NCI-H748 (cell line): ENCODE data around the gene CES2.

ENCODE experiments used
- DNase-seq: peaks from one replicate; lab custom pipeline; 2025; ENCODE audit not compliant: unreplicated experiment; lab: John Stamatoyannopoulos, UW

CES2 gene

DNA sequence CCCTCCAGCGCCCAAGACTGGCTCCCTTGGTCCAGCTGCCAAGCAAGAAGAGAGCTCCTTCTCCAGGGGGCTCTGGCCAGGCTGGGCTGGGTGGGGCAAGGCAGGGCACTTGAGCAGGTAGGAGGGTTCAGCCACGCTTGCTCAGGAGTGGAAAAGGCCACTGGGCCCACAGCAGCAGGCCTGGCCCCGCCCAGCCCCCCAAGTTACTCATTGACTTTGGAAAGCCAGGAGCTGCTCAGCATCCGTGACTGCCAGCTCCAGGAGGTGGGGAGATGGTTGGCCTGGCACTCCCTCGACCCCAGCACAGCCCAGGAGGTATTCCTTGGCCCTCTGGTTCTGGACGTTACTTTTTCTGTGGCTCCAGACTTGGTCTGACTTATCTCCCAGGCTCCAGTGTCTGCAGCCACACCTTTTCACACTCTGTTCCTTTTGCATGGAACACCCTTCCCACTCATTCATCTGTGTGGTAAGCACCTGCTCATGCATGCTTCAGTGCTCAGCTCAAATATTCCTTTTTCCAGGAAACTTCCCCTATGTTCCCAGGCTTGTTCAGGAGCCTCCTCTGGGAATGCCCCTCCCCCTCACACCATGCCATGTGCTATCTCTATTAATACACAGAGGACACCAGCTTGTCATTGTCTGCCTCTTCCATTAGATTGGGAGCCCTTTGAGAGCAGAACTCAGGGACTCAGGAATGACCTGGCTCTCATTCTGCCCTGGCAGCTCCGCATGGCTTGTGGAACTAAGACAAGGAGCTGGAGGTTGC is 16.3 kb upstream of the CES2 start, which contains the start of gene CDH16:
TSS of gene CDH16 (minus strand) at position 83 of the 766 bp plus-strand sequence. CDS start 820 bp downstream, outside the sequence.
- DNase-seq: no peak

DNA sequence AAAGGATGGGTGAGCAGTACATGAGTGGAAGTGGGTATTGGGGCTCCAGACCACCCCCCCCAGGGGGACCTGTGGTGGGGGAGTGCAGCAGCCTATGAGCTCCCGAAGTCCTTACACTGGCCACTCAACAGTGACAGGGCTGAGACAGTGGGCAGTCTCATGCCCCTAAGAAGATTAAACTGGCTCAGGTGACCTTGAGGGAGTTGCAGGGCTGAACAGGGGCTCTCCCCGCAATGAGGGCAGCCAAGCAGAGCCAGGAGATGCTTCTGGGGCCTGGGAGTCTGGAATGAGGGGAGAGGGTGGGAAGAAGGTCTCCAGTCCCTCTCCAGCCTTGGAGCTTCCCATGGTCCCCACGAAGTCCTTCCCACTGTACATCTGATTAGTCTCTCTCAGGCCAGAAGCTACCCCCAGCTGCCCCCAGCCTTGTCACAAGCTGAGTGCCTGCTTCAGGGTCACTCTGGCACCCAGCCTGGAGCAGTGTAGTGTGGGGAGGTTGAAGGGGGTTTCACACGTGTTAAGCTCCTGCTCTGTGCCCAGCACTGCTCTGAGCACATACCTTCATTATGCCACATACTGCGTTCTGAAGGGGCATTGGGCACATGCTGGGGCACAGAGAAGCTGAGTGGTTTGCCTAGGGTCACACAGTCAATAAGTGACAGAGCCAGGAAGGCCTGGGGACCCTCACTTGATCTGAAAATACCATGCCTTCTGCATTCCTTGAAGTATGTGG is 15.6 kb upstream of the CES2 start:
- DNase-seq: no peak

DNA sequence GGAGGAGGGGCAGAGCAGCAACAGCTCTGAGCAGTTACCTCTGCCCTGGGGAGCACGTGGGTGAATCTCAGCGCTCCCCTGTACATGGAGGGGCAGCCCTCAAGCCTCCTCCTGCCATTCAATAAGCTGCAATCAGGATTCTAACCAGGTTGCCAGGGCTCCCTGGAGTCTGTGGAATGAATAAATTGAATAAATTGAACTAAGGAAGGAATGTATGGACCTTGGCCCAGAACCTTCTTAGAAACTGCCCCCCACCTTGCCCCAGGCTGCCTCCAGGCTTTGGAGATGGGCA is 15.1 kb upstream of the CES2 start:
- DNase-seq: no peak

DNA sequence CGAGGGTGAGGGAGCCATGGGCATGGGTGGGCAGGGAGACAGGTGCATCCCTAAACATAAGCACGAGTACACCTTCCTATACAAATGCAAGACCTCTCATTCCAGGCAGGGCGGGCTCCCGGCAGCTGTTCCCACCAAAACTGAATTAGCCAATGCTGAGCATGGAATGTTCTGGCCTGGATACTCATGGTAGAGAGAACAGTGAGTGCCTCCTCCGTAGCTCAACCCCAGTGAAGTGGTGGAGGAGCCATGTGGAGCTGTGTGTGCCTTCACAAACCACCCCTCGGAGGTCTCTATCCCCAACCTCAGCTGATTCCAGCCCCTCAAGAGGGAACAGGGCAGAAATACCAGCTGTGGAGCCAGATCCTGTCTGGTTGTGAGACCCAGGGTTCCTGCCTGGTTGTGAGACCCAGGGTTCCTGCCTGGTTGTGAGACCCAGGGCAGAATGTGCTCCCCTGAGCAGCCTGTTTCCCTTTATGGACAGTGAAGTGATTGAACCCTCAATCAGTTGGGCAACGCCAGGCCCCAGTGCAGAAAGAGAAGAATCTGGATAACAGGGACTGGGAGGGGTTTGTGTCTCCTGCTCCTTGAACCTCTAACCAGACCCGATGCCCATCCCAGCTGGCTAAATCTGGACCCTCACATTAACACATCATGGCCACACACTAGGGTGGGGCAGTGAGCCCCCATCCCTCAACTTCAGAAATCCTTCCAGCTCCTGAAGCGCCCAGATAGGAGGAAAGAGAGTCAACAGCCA is 14.2 kb upstream of the CES2 start:
- DNase-seq: no peak

DNA sequence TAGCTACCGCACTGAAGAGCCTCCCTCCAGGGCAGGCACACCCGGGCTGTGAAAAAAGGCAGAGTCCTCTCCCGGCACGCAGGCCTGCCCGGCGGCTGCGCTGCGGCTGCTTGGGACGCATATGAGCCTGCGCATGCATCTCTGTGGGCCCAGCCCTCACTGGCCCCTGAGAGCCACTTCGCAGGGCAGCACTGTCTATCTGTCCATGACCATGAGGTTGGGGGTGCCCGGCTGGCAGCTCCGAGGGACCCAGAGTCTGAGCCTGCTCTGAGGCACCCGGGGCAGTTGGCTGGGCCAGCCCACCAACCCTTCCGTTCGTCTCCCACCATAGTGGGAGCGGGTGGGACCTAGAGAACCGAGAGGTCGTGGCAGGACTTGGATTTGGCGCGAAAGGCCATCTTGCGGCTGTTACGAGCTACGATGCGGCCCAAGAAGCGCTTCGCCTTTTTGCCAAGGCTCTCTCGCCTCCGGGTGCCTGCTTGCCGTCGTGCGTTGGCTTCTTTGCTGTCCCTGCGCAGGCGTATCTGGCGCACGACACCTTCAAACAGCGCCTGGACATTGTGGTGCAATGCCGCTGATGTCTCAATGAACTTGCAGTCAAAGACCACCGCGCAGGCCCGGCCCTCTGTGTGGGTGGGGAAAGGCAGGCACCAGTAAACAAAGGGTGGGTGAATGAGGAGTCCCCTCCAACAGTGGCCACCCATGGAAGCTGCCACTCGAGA is 13.4 kb upstream of the CES2 start:
- no peak for DNase-seq

DNA sequence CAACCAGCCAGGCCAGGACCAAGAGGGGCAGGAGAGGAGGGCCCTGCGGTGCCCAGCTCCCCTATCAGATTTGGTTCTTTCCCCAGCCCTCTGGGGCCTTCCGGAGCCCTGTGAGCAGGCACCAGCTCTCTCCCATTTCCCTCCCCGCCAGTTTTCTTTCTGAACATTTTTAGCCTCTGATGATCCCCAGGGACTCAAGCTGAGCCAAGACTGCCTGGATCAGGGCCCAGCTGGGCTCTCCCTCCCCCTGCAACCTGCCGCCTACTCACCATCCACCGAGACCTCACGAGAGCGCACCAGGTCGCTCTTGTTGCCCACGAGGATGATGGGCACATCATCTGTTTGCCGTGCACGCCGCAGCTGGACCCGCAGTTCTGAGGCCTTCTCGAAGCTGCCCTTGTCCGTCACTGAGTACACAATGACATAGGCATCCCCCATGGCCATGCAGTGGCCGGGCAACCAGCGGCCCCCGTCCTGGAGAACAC is 12.0 kb upstream of the CES2 start:
- no peak for DNase-seq

DNA sequence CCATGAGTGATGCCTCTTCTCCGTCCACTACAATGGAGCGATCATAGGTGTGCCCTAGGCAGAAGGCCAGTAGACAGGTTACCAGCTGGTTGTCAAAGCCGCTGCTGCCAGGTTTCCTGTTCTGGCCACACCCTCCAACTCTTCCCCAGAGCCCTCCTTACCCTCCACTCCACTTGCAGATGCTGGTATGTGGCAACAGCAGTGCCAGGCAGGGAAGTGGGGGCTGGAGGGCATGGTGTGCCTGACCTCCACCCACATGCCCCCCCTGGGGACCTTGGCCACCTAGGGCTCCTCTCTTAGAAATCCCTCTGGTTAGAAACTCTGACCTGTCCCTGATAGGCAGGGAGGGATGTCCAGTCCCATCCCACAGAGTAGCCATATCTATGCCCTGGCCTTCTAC is 11.4 kb upstream of the CES2 start:
- DNase-seq: no peak

DNA sequence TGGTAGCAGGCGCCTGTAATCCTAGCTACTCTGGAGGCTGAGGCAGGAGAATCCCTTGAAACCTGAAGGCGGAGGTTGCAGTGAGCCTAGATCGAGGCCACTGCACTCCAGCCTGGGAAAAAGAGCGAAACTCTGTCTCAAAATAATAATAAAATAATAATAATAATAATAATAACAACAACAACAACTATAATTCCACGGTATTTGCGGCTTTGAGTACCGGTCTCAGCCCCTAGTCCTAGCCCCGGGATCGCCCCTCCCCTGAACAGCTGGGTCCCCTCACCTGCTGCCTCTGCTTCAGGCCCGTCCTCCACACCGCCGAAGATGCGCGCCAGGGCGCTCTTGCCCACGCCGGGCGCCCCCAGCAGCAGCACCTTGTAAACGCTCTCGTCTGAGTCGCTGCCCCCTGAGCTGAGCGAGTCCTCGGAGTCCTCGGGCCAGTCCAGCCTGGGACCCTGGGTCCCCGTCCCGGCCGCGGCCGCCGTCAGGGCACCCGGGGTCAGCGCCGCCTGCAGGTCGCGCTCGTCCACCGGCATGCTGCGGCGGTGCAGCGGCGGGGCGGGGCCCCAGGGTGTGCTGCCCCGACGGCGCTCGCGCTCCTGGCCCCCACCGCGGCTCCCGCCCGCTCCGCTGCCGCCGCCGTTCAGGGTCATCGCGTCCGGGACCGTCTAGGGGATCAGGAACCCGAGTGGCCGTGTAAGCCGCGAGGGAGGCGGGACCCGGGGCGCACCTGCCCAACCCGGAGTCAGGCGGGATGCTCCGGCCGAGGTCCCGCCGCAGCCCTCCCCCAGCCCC is 10.6 kb upstream of the CES2 start:
- DNase-seq: peak; percentile 36

DNA sequence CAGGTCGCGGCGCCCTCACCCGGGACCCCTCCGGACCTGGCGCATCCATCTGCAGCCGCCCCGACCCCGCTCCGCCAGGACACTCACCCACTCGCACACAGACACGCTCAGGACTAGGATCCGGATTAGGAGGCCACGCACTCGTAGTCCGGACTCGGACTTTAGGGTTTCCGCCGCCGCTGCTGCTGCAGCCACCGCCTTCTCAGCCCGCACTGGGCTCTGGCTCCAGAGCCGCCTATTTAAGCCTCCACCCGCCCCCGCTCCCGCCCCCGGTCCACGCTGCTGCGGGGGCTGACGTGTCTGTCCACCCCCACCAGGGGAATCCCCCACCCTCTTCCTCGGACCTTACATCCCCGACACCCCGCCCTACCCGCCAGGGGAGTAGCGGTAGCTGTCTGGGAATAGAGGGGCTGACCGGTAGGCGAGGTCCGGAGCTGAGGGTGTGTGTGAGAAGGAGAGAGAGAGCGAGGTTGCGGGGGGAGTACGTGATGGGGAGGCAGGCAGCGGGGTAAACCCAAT is 9.9 kb upstream of the CES2 start, which contains the start of gene RRAD:
TSS of gene RRAD (minus strand) at position 214 of the 519 bp plus-strand sequence. CDS start 356 bp downstream, outside the sequence.
- DNase-seq: peak; percentile 33

DNA sequence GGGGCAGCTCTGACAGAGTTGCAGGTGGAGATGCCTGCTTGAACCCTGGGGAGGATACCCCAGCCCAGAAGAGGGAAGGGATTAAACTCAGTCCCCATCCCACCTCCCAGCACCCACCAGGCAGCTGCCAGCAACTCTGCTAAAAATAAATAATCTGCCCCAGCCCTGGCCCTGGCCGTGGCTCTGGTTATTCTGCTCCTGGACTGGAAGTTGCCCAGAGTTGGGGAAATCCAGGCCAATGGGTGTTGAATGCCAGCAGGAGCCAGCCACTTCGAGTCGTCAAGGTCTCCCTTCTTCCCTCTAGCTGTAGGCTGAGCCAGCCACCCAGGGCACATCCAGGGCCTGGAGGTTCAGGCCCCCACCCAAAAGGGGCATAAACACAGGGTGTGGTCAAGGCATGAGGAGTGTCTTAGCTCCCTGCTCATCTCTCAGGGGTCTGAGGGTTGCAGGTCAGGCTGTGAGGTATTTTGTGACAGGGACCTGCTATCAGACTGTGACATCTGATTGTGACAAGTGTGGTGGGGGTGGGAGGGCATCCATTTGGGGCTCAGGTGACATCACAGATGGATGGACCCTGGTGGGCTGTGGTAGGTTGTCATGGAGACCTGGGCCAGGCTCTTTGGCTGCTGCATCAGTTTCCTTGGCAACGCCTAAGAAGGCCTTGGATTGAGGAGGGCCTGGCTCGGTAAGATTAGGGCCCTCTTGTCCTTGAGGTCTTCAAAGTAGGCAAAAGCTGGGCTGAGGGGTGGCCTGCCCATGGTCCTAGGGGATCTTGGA is 9.0 kb upstream of the CES2 start:
- DNase-seq: no peak

DNA sequence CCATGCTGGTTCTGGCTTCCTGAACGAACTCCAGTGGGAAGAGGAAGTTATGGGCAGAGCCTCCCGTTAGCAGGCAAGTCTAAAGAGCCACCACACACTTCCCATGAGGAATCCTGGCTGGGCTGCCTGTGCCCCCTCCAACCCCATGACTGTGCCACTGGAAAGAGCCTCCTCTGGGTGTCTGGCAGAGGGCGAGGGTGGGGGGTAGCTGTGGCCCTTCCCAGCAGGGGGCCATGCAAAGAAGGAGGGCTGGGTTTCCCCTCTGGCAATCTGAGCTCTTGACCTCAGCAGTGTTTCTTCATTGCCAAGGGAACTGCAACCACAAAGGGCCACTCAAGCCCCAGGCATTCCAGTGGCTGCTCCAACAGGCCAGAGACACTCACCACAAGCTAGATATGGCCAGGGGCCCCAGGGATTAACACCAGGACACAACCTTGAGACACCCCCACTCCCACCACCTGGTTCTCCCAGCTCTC is 8.3 kb upstream of the CES2 start:
- DNase-seq: peak; percentile 12

DNA sequence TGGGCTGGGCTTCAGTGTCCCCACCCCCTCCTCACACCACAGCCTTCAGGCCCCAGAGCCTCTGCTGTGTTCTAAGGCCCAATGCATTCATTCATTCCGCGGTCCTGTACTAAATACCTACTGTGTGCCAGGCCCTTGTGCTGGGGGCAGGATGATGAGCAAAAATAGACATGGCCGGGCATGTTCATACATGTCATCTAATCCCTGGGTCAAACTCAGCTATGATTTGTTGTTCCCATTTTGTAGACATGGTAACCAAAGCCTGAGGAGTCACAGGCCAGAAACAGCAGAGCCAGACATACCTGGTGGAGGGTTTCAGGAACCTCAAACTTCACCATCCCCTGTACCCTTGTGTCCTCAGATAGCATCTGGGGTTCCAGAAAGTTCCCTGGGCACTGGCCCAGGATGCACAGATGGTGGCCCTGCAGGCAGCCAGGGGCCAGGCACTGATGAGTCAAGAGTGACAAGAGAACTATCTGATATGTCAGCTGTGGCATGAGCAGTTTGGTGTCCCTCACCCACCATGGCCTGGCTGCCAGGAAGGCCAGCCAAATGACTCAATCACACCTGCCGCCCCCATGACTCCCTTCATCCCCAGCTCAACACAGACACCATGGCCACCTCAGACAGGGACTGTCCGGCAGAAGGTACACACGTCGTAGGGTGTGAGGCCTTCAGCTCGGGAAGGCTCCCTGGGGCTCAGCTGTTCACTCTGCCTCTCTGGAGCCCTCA is 7.2 kb upstream of the CES2 start:
- DNase-seq: no peak

DNA sequence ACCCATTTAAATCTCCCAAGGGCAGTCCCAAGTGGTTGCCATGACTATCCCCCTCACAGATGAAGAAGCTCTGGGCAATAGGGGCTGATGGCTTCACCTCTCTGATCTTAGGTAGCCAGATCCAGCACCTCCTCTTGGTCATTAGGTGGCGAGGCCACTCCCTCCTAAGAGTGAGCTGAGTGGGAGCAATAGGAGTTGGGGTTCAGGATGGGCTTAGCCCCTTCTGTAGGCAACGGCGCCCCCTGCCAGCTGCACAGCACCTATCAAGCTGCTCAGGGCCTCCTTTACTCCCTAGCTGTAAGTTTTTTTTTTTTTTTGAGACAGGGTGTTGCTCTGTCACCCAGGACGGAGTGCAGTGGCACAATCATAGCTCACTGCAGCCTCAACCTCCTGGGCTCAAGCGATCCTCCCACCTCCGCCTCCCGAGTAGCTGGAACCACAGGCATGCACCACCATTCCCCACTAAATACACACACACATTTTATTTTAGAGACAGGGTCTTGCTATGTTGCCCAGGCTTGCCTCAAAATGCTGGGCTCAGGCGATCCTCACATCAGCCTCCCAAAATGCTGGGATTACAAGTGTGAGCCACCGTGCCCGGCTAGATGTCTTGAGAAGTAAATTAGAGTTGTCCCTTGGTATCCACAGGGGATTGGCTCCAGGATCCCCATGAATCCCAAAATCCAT is 6.5 kb upstream of the CES2 start:
- DNase-seq: no peak

DNA sequence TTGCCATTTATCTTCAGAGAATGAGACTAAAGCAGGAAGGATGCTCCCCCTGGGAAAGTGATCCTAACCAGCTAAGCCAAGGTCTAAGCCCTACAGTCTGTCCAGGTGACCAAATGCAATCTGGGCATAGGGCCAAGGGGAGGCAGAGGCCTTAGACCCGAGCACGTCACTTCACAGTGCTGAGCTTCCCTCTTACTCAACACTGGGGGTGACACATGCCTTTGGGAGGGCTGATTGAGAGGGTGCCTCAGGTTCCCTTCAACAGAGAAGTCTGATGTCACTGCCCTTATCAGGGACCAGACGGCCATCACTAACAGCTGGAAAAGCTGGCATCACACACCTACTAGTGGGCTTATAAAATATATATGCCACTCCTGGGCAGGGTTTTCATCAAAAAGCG is 5.1 kb upstream of the CES2 start:
- DNase-seq: no peak

DNA sequence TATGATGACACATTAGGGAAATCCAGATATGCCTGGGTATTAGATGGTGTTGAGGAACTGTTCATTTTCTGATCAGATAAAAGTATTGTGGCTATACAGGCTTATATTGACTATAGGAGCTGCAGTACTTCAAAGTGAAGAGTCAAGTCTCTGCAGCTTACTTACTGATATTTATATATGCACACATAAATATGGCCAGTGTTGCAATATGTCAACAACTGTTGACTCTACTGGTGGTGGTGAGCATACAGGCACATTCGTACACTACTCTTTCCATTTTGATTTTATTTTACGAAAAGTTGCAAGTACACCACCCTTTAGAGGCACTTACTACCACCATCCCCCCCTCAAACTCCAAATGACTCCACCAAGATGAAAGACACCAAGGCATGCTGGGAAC is 3.7 kb upstream of the CES2 start:
- DNase-seq: no peak

DNA sequence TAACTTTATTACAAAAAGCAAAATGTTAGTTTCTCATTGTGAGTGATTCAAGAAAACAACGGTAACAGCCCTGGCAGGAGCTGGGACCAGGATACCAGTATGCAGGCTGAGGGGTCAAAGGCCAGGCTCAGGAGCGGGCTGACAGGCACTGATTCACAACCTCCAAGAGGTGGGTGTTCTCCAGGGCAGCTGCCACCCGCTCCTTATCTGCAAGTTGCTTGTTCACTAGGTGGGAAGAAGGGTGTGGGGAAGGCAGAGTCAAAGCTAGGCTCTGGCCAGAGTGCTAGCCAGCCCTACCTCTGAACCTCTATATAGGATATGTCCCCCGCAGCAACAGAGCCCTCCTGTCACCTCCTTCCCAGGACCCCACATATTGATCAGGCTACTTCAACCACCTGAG is 3.2 kb upstream of the CES2 start:
- no peak for DNase-seq

DNA sequence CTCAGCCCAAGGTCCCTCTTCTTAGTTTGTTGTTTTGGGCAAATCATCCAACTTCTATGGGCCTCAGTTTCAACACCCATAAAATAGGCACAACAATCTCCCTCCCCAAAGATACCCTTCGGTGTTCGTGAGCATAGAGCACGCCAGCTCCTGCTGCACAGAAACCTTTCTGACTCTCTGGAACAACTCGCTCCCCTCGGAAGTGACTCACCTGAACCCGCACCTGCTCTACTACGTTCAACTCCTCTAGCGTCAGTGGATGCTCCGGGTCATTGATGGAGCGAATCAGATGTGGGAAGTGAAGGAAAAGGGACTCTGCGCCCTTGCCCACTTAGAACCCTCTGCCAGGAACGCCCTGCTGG is 1.6 kb upstream of the CES2 start:
- no peak for DNase-seq
